NCI-H1092 (cell line): ENCODE results near the gene MYO1B.

Experiments
- DNase-seq: peaks from one replicate; lab custom pipeline; 2025; lab: John Stamatoyannopoulos, UW

The MYO1B gene

DNA sequence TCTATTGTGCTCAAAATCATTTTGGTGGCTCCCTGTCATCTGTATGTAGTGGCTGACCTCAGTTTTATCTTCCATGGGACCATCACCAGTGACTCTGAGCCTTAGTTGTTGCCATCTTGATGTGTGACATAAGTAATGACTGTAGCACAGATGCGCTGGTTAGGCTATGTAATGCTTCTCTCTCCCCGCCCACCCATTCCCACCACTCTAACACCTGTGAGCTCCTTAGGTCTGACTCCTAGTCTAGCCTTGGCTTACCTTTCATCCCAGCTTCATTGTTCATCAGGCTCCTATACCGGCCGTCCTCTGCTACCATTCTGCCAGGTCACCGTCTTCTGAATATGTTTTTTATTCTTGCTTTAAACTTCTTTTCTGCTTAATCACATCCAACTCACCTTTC lies 17.2 kb downstream of the MYO1B start:
- no peak for DNase-seq

DNA sequence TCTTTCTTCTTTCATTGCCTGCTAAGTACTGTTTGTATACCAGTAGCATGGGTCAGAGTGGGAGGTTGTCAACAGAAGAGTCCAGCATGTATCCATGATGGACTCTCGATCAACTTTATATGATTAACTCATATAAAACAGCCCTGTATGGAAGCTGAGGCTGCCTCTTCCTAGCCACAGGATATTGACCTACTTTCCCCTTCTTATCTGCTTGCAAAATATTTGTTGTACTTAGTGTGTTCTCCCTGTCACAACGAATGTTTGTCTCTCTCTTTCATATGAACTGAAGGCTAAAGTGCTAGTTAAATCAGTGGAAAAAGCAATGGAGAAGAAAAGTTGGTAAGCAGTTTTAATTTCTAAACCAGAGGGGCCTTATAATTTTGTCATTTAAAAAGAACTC lies 17.8 kb downstream of the MYO1B start:
- DNase-seq, result no peak

- no peak for DNase-seq
Observed at GRCh38 chr2:191264647-191265081, 19.5 kb downstream of the MYO1B start.

DNA sequence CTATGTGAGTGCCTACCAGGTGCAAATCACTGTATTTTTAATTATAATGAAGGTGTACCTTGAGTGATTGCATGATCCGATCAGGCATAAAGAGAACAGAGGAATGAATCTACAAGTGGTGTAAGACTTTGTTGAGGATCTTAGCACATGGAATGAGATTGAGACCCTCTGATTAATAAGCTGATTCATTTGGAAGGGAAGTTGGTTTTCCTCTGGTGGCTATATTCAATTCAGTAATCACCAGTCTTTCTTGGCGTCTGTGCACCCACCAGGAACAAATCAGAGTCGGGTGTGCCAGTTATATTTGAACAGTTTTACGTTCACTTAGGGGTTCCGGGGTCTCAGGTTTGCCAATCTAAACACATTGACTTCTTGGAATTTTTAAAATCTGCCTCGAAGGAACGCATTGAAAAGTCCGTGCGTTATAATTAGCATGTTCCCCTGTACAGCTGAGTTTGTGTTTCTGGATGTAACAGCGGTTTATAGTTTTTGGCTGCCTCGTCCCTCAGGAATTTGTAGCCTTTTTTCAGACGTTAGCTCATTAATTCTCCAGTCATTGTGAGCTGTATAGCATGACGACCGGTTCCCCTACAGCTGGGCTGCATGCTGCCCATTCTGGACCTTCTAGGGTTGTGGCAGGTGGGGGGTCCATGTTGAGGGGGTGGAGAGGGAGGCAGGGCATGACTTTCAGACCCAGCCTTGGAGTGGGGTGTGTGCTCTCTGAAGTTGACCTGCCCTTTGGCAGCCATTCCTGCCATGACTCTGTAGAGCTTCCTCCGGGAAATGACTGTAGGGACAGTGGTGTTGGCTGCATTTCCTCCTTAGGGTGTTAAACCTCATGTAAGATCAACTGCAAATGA lies 20.3 kb downstream of the MYO1B start:
- no peak for DNase-seq

DNA sequence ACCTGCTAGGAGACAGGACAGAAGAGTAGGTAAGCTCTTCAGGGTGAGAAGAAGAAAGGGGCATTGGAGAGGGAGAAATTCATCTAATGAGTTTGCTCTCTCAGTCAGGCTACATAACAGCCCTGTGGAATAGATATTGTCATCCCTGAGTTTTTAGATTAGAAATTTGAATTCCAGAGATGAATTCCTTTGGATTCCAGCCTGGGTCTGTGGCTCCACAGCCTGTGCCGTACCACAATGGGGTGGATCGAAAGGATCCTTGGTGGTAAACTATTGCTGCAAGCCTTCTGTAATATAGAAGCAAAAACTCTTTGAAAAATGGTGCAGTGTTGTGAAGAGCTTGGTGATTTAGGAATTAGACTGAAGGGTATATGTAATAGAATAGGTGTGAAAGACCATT lies 21.0 kb downstream of the MYO1B start:
- DNase-seq, result no peak

GRCh38 chr2:191268596-191268995 lies 23.4 kb downstream of the MYO1B start:
- no peak for DNase-seq

DNA sequence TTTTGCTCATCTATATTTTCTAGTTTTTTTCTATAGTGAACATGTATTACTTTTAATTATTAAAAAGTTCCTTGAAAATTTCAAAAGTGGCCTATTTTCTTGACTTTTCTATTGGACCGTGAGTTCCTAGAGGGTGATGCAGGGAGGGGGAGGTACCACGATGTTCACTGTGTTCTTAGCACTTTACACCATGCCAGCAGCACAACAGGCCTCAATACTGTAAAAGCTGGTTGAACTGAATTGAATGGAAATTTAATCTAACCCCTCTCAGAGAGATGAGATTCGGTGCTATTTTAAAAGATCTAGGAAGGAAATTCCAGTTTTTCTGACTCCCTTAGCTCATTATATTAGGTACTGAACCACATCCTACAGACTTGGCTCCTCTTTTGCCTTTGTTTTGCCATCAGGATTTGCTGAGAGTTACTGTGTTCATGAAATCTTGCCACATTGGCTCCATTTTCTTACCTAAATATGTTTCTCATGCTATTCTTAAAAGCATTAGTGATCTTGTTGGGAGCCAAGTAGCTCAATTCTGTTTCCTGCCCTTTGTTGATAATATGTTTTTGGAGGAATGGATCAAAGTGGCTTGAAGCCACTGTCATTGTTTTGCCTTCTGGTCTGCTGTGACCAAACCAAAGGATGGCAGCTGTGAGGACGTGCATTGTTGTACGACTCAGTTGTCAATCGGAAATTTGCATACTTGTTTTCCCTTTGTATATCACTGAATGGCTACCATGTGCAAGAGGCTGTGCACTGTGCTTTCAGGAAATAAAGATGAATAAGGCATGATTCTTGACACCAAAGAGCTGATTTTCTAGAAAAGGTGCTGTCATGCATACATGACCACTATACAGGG lies 25.3 kb downstream of the MYO1B start:
- DNase-seq, result no peak

GRCh38 chr2:191272064-191272463 lies 26.9 kb downstream of the MYO1B start:
- DNase-seq, result no peak

DNA sequence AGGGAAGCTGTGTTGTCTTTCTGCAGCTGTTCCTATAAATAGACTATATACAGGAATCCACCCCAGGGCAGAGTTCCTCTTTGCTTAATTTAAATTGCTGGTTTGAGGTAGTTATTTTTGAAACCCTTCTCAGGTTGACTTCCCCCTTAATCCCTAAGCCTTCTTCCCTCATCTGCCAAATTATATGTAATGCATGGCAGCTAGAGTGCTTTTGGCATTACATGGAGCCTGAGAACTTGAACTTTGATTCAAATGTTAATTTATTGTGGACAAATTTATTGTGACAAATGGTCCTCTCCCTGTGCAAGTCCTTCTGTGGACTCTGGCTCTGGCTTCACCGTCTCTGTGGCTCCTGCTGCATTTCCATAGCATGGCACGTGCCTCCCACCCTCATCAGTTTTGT lies 29.2 kb downstream of the MYO1B start:
- DNase-seq, result no peak

DNA sequence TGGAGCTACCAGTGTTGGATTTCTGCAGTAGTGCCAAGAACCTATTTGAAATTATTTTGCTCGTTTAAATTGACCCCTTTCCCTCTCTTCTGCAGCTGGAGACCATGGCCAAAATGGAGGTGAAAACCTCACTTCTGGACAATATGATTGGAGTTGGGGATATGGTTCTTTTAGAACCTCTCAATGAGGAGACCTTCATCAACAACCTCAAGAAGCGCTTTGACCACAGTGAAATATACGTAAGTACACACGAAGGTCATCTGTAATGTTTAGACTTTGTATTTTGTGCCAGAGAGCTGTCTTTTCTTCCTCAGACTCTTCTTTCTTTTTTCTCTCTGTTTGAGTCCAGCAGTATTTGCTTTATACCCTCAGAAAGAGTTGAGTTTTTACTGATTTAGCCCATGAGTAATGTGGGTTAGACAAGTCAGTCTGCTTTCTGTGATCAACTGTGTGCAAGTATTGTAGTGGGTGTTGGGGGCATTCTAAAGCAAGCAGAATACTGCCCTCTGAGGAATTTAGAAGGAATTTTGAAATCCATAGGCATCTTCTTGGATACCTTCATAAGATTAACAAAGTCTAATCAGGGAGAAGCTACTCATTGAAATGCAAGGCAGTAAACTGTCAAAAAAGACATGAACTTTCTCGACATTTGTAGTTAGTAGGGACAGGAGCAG lies 31.7 kb downstream of the MYO1B start:
- DNase-seq, result no peak

DNA sequence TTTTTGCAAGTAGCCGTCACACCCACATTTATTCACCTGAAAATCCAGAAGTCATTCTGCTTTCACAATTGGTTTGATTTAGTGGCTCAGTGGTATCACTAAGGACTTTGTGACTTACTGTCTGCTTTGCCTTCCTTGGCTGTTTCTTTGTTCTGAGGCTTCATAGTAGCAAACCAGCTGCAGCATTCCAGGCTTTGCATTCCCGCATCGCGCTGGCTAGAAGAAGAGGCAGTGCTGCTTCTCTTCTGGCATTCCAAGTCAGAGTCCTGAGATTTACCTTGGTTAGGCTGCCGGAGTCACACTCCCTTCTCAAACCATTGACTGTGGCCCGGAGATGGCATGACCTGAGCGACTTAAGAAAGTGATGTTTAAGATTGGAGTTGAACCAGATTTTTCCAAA lies 35.1 kb downstream of the MYO1B start:
- no peak for DNase-seq

DNA sequence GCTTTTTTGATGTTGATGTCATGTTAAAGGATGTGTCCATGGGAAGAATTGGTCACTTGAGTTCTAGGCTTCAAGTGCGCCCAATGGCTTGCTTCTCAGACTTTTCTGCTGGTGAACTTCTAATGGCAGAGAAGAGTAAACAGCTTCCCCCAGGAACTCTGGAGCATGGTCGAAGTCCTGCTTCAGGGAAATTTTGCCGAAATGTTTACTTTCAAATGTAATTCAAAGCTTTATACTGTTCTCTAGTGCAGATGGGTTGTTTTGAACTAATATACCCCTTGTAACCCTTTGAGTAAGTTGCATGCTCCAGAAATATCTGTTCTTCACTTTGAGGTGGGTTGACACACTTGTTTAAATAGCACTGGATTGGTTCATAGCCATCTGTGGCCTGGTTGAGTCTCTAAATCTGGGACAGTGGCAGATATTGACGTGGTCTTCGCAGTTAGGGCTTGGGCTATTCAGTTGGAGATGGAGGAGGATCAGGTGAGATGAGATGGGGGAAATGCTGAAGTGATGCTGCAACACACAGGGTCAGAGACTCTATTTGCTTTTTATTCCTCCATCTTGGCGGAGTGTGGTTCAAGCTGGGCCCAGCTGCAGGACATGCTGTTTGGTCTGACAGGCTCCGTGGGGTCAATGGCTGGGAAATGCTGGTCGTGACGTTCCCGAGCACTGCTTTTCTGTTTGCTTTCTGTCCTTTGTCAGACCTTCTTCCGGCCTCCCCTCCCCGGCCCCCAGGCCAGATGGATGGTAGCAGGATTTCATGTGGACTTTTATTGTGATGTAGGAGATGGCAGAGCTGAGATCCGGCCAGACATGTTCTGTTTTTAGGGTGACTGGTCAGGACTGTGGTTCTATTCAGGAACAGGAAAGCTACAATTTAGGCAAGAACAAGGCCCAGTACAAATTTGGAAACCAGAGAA lies 35.9 kb downstream of the MYO1B start:
- no peak for DNase-seq

DNA sequence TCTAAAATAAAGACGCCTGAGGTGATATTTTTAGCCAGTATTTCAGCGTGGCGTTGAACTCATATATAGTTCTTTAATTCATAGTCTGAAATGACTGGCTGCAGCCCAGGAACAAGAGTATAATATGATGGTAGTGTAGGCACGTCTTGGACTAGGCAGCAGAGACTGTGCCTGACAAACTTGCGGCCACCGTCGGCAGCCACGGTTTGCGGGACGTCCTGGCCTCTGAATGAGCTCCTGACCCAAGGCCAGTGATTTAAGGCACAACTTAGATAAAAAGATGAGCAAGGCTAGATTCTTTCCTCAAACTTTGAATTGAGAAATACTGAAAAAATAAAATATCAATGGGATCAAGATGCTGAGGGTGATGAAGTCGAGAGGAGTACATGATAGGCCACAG lies 40.0 kb downstream of the MYO1B start:
- no peak for DNase-seq

DNA sequence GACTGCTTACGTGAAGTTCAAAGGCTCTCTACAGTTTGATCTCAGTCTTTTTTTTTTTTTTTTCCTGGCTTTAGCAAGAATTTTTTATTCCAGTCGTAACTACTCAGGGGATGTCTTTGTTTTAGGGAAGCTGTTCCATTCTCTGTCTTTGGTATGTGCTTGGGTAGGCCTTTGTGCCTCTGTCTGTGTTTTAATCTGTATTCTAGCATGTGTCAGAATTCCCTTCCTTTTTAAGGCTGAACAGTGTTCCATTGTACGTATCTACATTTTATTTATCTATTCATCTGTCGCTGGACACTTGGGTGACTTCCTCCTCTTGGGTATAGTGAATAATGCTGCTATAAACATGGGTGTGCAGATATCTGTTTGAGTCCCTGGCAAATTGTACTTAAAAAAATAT lies 42.6 kb downstream of the MYO1B start:
- no peak for DNase-seq

GRCh38 chr2:191289049-191289448 lies 43.8 kb downstream of the MYO1B start:
- no peak for DNase-seq

GRCh38 chr2:191291471-191291870 lies 46.3 kb downstream of the MYO1B start:
- no peak for DNase-seq

GRCh38 chr2:191292869-191293268 lies 47.7 kb downstream of the MYO1B start:
- no peak for DNase-seq

GRCh38 chr2:191295088-191295487 lies 49.9 kb downstream of the MYO1B start:
- DNase-seq, result no peak

DNA sequence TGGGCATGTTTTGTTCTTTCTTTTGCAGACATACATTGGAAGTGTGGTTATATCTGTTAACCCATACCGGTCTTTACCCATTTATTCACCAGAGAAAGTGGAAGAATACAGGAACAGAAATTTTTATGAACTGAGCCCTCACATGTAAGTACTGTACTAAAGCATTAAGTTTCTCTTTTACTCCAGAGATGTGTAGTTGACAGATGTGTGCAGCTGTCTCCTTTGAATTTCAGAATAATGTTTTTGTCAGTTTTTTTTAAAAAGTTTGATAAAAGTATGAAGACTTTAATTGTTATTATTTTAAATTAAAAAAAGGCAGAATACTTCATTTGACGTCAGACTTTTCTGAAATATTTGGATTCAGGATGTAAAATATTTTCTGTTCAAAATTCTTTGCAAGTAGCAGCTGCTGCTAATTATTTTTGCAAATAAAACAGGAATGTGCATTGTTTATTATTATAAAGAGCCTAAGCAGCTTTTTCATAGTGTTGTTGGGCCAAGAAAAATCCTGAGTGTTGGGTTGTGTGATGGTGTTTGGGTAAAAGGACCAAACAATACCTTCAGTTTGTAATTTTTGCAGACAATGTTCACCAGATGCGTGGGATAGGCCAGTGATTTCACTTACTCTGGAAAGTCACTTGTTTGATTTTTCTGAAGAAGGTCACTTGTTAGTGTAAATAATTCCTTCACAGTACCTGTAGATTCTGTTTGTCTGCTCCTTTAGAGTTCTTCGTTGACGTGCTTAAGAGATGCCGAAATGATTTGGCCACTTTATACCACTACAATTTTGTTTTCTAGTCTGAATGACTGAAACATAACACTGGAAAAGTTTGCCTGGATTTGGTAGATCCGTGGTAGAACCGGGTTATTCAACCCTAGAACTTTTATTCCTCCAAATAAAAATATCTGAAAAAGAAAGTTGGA lies 51.1 kb downstream of the MYO1B start:
- no peak for DNase-seq

- no peak for DNase-seq
Observed at GRCh38 chr2:191297033-191297432, 51.8 kb downstream of the MYO1B start.
